LNCAP (cell line): ENCODE results near the gene DDX5.
A peak's percentile ranks its signal among the peaks of the same experiment; 100 is the strongest.

Experiments
- CTCF ChIP-seq: fragments of 450-650 bp; IDR thresholded peaks from 2 replicates; pipeline ENCODE4 v1.5.1; 2017; ENCODE audit warnings: mild to moderate bottlenecking

Gene DDX5

DNA sequence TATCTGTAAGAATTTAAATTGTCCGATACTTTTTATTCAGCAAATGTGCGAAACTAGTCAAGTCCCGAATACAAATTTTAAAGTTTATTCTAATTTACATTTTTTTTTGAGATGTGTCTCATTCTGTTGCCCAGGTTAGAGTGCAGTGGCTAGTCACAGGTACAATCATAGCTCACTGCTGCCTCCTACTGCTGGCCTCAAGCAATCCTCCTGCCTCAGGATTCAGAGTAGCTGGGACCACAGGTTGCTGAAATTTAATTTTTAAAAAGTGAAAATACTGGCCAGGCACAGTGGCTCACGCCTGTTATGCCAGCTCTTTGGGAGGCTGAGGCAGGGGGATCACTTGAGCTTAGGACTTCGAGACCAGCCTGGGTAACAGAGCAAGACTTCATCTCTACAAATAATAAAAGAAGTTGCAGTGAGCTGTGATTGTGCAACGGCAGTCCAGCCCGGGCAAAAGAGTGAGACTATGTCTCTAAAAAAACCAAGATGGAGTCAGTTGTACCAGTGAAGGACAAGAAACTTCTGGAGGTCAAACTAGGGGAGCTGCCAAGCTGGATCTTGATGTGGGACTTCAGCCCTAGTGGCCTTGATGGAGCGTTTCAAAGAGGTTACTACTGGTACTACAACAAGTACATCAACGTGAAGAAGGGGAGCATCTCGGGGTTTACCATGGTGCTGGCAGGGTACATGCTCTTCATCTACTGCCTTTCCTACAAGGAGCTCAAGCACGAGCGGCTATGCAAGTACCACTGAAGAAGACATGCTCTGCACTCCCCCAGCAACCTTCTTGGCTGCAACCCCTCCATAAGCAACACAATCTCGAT, 14.8 kb downstream of the DDX5 start:
- peak; percentile 65 for TF ChIP-seq CTCF

DNA sequence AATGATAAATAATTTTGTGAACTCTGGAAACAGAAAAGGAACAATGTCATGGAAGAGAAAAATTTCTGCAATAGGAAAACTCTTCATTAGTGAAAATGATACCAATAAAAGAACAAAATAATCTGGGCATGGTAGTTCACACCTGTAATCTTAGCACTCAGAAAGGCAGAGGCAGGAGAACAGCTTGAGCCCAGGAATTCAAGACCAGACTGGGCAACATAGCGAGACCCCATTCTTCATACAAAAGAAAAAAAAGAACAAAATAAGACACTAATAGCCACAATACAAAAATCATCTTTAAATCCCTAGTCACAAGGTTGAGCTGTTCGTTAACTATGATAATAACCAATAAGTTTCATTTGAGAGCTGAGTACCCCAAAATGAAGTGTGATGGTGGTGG, 17.8 kb downstream of the DDX5 start:
- TF ChIP-seq CTCF, result no peak

- TF ChIP-seq CTCF, result no peak
These were observed 21.7 kb downstream of the DDX5 start for GRCh38 chr17:64484380-64484779.

- no peak for TF ChIP-seq CTCF
These were observed 25.1 kb downstream of the DDX5 start for GRCh38 chr17:64480951-64481350.

GRCh38 chr17:64477849-64478248, 28.2 kb downstream of the DDX5 start:
- no peak for TF ChIP-seq CTCF

GRCh38 chr17:64472564-64472963, 33.5 kb downstream of the DDX5 start:
- no peak for TF ChIP-seq CTCF

DNA sequence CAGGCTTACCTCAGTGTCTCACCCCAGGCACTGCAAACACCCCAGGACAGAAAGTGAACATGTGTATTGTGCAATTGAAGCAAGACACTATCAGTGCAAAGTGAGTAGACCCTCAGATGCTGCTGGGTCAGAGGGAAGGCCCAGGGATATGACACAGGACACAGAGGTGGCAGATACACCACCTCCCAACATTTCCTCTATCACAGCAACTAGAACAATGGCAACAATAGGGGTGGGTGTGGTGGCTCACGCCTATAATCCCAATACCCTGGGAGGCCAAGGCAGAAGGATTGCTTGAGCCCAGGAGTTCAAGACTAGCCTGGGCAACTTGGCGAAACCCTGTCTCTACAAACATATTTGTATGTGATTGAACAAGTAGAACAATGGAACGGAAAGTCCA, 34.6 kb downstream of the DDX5 start:
- no peak for TF ChIP-seq CTCF

DNA sequence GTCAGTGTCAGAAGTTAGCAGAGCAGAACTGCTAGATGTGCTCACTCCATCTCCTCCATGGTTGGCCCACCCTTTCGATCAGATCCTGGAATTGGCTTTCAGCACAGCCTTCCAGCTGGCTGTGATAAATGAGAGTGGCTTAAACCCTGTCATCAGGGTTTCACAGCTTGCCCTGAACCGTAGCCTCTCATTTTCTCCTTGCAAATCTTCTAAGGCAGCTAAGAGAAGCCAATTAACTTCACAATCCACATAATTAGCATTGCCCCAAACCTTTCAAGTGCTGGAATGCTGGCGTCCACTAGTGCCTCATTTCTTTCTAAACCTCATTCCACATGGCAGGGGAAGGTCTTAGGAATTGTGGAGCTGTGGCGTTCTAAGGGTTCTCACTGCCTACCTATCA, 35.5 kb downstream of the DDX5 start:
- TF ChIP-seq CTCF, result no peak
